Caco-2 (cell line): Measurements from ENCODE around the gene ME3. TPM values are rescaled to one million over a fixed set of nuclear protein-coding genes. Genes with fewer than 3 reads are reported as not detected.

ENCODE experiments used
- BruUV-seq: library from RNA; stranded (reverse); fragments of 400-500 nt; replicated peaks from 2 replicates; lab custom pipeline; 2021; lab: Mats Ljungman, UMichigan
- CTCF ChIA-PET: fragments of 300-600 bp; sonication (Branson Sonifier 250); formaldehyde crosslinking; loops from one replicate; lab custom pipeline; 2022; ENCODE audit warnings: antibody characterized with exemption; lab: Charles Lee
- POLR2A ChIA-PET: fragments of 300-600 bp; sonication (Branson Sonifier 250); formaldehyde crosslinking; loops from one replicate; lab custom pipeline; 2022; ENCODE audit warnings: antibody characterized with exemption; lab: Charles Lee
- DNase-seq, 2 experiments: peaks; one replicate each; pipeline versions ENCODE4 v3.0.0 to v3.0.0-alpha.2; 2020 to 2022
- H3K27me3 ChIP-seq: replicated peaks from 2 replicates; pipeline ENCODE4 v1.6.0; 2011; ENCODE audit warnings: low read length; ENCODE audit not compliant: control insufficient read depth, insufficient read depth
- H3K36me3 ChIP-seq: 2 replicates; pipeline ENCODE4 v1.5.1; 2011; ENCODE audit warnings: low read length; ENCODE audit not compliant: control insufficient read depth, insufficient read depth
- H3K4me1 ChIP-seq: fragments of 250-450 bp; sonication (Bioruptor Pico); 2 replicates; pipeline ENCODE4 v1.5.1; 2020; ENCODE audit warnings: mild to moderate bottlenecking
- H3K4me3 ChIP-seq: 2 replicates; pipeline ENCODE4 v1.5.1; 2011; ENCODE audit warnings: low read depth, mild to moderate bottlenecking, control low read depth, low read length
- H3K9me3 ChIP-seq: fragments of 250-450 bp; sonication (Bioruptor Pico); 2 replicates; pipeline ENCODE4 v1.5.1; 2020; ENCODE audit warnings: mild to moderate bottlenecking, moderate library complexity
- H3K27ac Mint-ChIP-seq: one replicate; pipeline ENCODE4 v1.8.0; 2022; ENCODE audit warnings: mixed read lengths; ENCODE audit not compliant: unreplicated experiment
- H3K27me3 Mint-ChIP-seq: one replicate; pipeline ENCODE4 v1.8.0; 2022; ENCODE audit warnings: mixed read lengths; ENCODE audit not compliant: insufficient read depth, unreplicated experiment
- H3K36me3 Mint-ChIP-seq: one replicate; pipeline ENCODE4 v1.8.0; 2022; ENCODE audit warnings: mild to moderate bottlenecking, mixed read lengths; ENCODE audit not compliant: insufficient read depth, unreplicated experiment
- H3K4me1 Mint-ChIP-seq: one replicate; pipeline ENCODE4 v1.8.0; 2022; ENCODE audit warnings: low read depth, mixed read lengths; ENCODE audit not compliant: unreplicated experiment
- H3K4me3 Mint-ChIP-seq: one replicate; pipeline ENCODE4 v1.8.0; 2022; ENCODE audit warnings: mild to moderate bottlenecking, moderate library complexity, mixed read lengths; ENCODE audit not compliant: unreplicated experiment
- H3K9me3 Mint-ChIP-seq: one replicate; pipeline ENCODE4 v1.8.0; 2022; ENCODE audit warnings: mixed read lengths; ENCODE audit not compliant: unreplicated experiment
- CTCF ChIP-seq, 2 experiments: fragments of 200-600 bp in 1 of 2; IDR thresholded peaks; 1 replicate in 1 of 2; 2 replicates in 1 of 2; pipeline versions ENCODE4 v1.5.1 to v1.8.0; 2011 to 2022; ENCODE audit warnings: antibody characterized with exemption in 1 of 2, control low read depth in 1 of 2, inconsistent platforms in 1 of 2, low read depth in 1 of 2, low read length in 1 of 2, mild to moderate bottlenecking in 1 of 2, moderate library complexity in 1 of 2; ENCODE audit not compliant: insufficient read depth in 1 of 2, severe bottlenecking in 1 of 2, unreplicated experiment in 1 of 2
- intact Hi-C: fragments of 100-400 bp; cut with micrococcal nuclease; formaldehyde crosslinking; loops from one replicate; pipeline ENCODE4 v1.10.0; 2022; ENCODE audit not compliant: unreplicated experiment
- total RNA-seq: library from RNA; stranded (reverse); gene quantifications from 2 replicates; pipeline ENCODE4 v1.2.3, GENCODE V29; 2022

Gene ME3
- total RNA-seq, 1 experiment from 2014 or later = 32.8 TPM

GRCh38 chr11:86468169-86468568 lies 204.2 kb downstream of the ME3 start:
- H3K36me3 ChIP-seq = no peaks in the 10 kb centered on the region
- H3K9me3 Mint-ChIP-seq = no peaks in the 10 kb centered on the region
- no peaks in the 10 kb centered on the region for H3K9me3 ChIP-seq
- H3K4me1 Mint-ChIP-seq = peaks cover 53% of the 10 kb centered on the region
- H3K4me3 Mint-ChIP-seq = no peak overlapping the region
- intact Hi-C loops = no loop called here
- no peak for TF ChIP-seq CTCF (IDR thresholded peaks at IDR 0.05; ENCODE audit: insufficient read depth in 1 of 2, low read depth in 1 of 2, low read length in 1 of 2, severe bottlenecking in 1 of 2, unreplicated experiment in 1 of 2)
- DNase-seq = no peak
- H3K4me1 ChIP-seq = peaks cover 40% of the 10 kb centered on the region
- H3K27me3 Mint-ChIP-seq = no peaks in the 10 kb centered on the region
- BruUV-seq = no TSS peak
- no peak overlapping the region for H3K4me3 ChIP-seq
- H3K27me3 ChIP-seq = no peaks in the 10 kb centered on the region
- no peak overlapping the region for H3K27ac Mint-ChIP-seq
- CTCF ChIA-PET = interaction anchor here (0.8 kb wide), 1 partner anchor 104 kb away, joined by 3 read pairs; no protein-coding TSS in a partner anchor
- POLR2A ChIA-PET = interaction anchor here (0.6 to 2.9 kb wide), 2 partner anchors 16 to 68 kb away, joined by 3 to 23 read pairs; no protein-coding TSS in a partner anchor
- H3K36me3 Mint-ChIP-seq = peaks cover 4% of the 10 kb centered on the region

GRCh38 chr11:86464509-86465221 lies 207.8 kb downstream of the ME3 start:
- H3K27me3 ChIP-seq = no peaks in the 10 kb centered on the region
- DNase-seq = no peak
- no TSS peak for BruUV-seq
- H3K4me3 ChIP-seq = no peak overlapping the region
- TF ChIP-seq CTCF (IDR thresholded peaks at IDR 0.05; ENCODE audit: insufficient read depth in 1 of 2, low read depth in 1 of 2, low read length in 1 of 2, severe bottlenecking in 1 of 2, unreplicated experiment in 1 of 2) = no peak
- H3K27me3 Mint-ChIP-seq = no peaks in the 10 kb centered on the region
- H3K36me3 Mint-ChIP-seq = no peaks in the 10 kb centered on the region
- H3K27ac Mint-ChIP-seq = no peak overlapping the region
- H3K36me3 ChIP-seq = no peaks in the 10 kb centered on the region
- CTCF ChIA-PET = no interaction called here
- no peaks in the 10 kb centered on the region for H3K9me3 ChIP-seq
- H3K9me3 Mint-ChIP-seq = no peaks in the 10 kb centered on the region
- intact Hi-C loops = no loop called here
- H3K4me3 Mint-ChIP-seq = no peak overlapping the region
- H3K4me1 ChIP-seq = peaks cover 25% of the 10 kb centered on the region
- peaks cover 35% of the 10 kb centered on the region for H3K4me1 Mint-ChIP-seq
- POLR2A ChIA-PET = no interaction called here

GRCh38 chr11:86463955-86464354 lies 208.5 kb downstream of the ME3 start:
- H3K27me3 Mint-ChIP-seq = no peaks in the 10 kb centered on the region
- no peak overlapping the region for H3K27ac Mint-ChIP-seq
- no peak for TF ChIP-seq CTCF (IDR thresholded peaks at IDR 0.05; ENCODE audit: insufficient read depth in 1 of 2, low read depth in 1 of 2, low read length in 1 of 2, severe bottlenecking in 1 of 2, unreplicated experiment in 1 of 2)
- no peak overlapping the region for H3K4me3 Mint-ChIP-seq
- H3K4me1 ChIP-seq = peaks cover 22% of the 10 kb centered on the region
- peaks cover 34% of the 10 kb centered on the region for H3K4me1 Mint-ChIP-seq
- ChIA-PET POLR2A (no interaction called here), CTCF (no interaction called here)
- H3K36me3 ChIP-seq = no peaks in the 10 kb centered on the region
- H3K4me3 ChIP-seq = no peak overlapping the region
- no TSS peak for BruUV-seq
- no peaks in the 10 kb centered on the region for H3K9me3 ChIP-seq
- intact Hi-C loops = no loop called here
- no peaks in the 10 kb centered on the region for H3K27me3 ChIP-seq
- no peak for DNase-seq
- no peaks in the 10 kb centered on the region for H3K36me3 Mint-ChIP-seq
- no peaks in the 10 kb centered on the region for H3K9me3 Mint-ChIP-seq
